A549 (cell line): ENCODE measurements around the gene CNTNAP5. TPM values are rescaled to one million over a fixed set of nuclear protein-coding genes. Genes with fewer than 3 reads are reported as not detected.

Experiments used
- ATAC-seq, 2 experiments: fragments of 200-7000 bp in 1 of 2; fragments of >200 bp in 1 of 2; cut with Nextera tagmentation in 1 of 2; cut with Tn5 transposase in 1 of 2; 3 replicates each; pipeline versions ENCODE4 v1.8.0 to v1.9.1; 2018 to 2020; ENCODE audit warnings: mild to moderate bottlenecking in 1 of 2, moderate library complexity in 1 of 2
- CTCF ChIA-PET: fragments of 300-600 bp; sonication (Branson Sonifier 250); formaldehyde crosslinking; extraction: SDS; loops from one replicate; lab custom pipeline; 2021; ENCODE audit warnings: antibody characterized with exemption, inconsistent platforms; lab: Yijun Ruan, JAX
- POLR2A ChIA-PET: fragments of 350-600 bp; formaldehyde crosslinking; extraction: SDS; loops from one replicate; lab custom pipeline; 2021; ENCODE audit warnings: antibody characterized with exemption, inconsistent platforms; lab: Yijun Ruan, JAX
- DNase-seq, 2 experiments: peaks; one replicate each; pipeline versions ENCODE4 v3.0.0 to v3.0.0-alpha.2; 2011 to 2016; ENCODE audit warnings: low read depth in 1 of 2, low spot score in 1 of 2
- FAIRE-seq: peaks from 2 replicates; lab custom pipeline; 2011; peaks lifted over from hg19 to GRCh38; lab: Jason Lieb, UNC
- H3K27ac ChIP-seq, 2 experiments: fragments of >200 bp; sonication (Bioruptor Twin); formaldehyde crosslinking; 3 replicates each; pipeline ENCODE4 v1.5.1; 2016 to 2017
- H3K4me1 ChIP-seq: fragments of >200 bp; sonication (Bioruptor Twin); formaldehyde crosslinking; 3 replicates; pipeline ENCODE4 v1.6.1; 2016
- H3K4me2 ChIP-seq: fragments of >200 bp; sonication (Bioruptor Twin); formaldehyde crosslinking; 3 replicates; pipeline ENCODE4 v1.6.1; 2016
- H3K4me3 ChIP-seq: fragments of >200 bp; sonication (Bioruptor Twin); formaldehyde crosslinking; 3 replicates; pipeline ENCODE4 v1.5.1; 2016
- H3K9me3 ChIP-seq: fragments of >200 bp; sonication (Bioruptor Twin); formaldehyde crosslinking; 3 replicates; pipeline ENCODE4 v1.6.1; 2016
- CBX8 ChIP-seq: fragments of 200-600 bp; sonication (generic); IDR thresholded peaks from 2 replicates; pipeline ENCODE4 v1.6.1; 2016
- CEBPB ChIP-seq, 2 experiments: fragments of >200 bp in 1 of 2; sonication (Bioruptor Twin) in 1 of 2; formaldehyde crosslinking in 1 of 2; IDR thresholded peaks; 2 replicates each; pipeline ENCODE4 v1.6.1; 2012 to 2016
- CHD2 ChIP-seq: fragments of 150-350 bp; IDR thresholded peaks from 2 replicates; pipeline ENCODE4 v1.6.1; 2014; ENCODE audit warnings: low read length; ENCODE audit not compliant: partially characterized antibody
- CHD4 ChIP-seq: fragments of 200-600 bp; sonication (generic); IDR thresholded peaks from 2 replicates; pipeline ENCODE4 v1.6.1; 2016; ENCODE audit warnings: antibody characterized with exemption, mild to moderate bottlenecking, borderline replicate concordance
- EHMT2 ChIP-seq: fragments of 200-600 bp; sonication (generic); IDR thresholded peaks from 2 replicates; pipeline ENCODE4 v1.6.1; 2016; ENCODE audit warnings: antibody characterized with exemption, low read depth, mild to moderate bottlenecking, moderate library complexity
- FOSL2 ChIP-seq, 2 experiments: fragments of 450-650 bp in 1 of 2; fragments of >200 bp in 1 of 2; sonication (Bioruptor Twin) in 1 of 2; formaldehyde crosslinking; IDR thresholded peaks; 2 replicates each; pipeline versions ENCODE4 v1.5.0 to v1.6.1; 2016 to 2020; ENCODE audit warnings: mild to moderate bottlenecking in 1 of 2, moderate library complexity in 1 of 2
- HDAC2 ChIP-seq: fragments of 200-600 bp; sonication (generic); IDR thresholded peaks from 2 replicates; pipeline ENCODE4 v1.6.1; 2016
- HOXA7 ChIP-seq: fragments of 250-450 bp; sonication (Bioruptor Pico); IDR thresholded peaks from 2 replicates; pipeline ENCODE4 v1.5.0; 2020; ENCODE audit warnings: mild to moderate bottlenecking, moderate library complexity
- HOXB5 ChIP-seq: fragments of 250-450 bp; sonication (Bioruptor Pico); IDR thresholded peaks from 2 replicates; pipeline ENCODE4 v1.5.0; 2020; ENCODE audit warnings: mild to moderate bottlenecking, moderate library complexity
- JUN ChIP-seq, 2 experiments: fragments of >200 bp; sonication (Bioruptor Twin); formaldehyde crosslinking; IDR thresholded peaks; 2 replicates in 1 of 2; 3 replicates in 1 of 2; pipeline ENCODE4 v1.6.1; 2016 to 2017
- KDM5A ChIP-seq: fragments of 200-600 bp; sonication (generic); IDR thresholded peaks from 2 replicates; pipeline ENCODE4 v1.6.1; 2016; ENCODE audit warnings: antibody characterized with exemption, mild to moderate bottlenecking
- MAFK ChIP-seq: fragments of 450-650 bp; IDR thresholded peaks from 2 replicates; pipeline ENCODE4 v1.6.1; 2014; ENCODE audit not compliant: partially characterized antibody
- NR3C1 ChIP-seq: fragments of >200 bp; sonication (Bioruptor Twin); formaldehyde crosslinking; IDR thresholded peaks from 3 replicates; pipeline ENCODE4 v1.6.1; 2017
- PBX3 ChIP-seq: IDR thresholded peaks from 2 replicates; pipeline ENCODE4 v1.6.1; 2012
- PHF8 ChIP-seq: fragments of 200-600 bp; sonication (generic); IDR thresholded peaks from 2 replicates; pipeline ENCODE4 v1.6.1; 2016; ENCODE audit warnings: low read depth, mild to moderate bottlenecking, antibody characterized with exemption, moderate library complexity, borderline replicate concordance
- POLR2AphosphoS2 ChIP-seq: conservative IDR thresholded peaks from 2 replicates; pipeline ENCODE4 v1.6.1; 2012; ENCODE audit warnings: low read length, improper control_type of control experiment, inconsistent platforms
- RCOR1 ChIP-seq: fragments of 150-350 bp; IDR thresholded peaks from 2 replicates; pipeline ENCODE4 v1.6.1; 2014; ENCODE audit warnings: antibody characterized with exemption, low read length, low read depth
- REST ChIP-seq: fragments of 200-600 bp; sonication (generic); IDR thresholded peaks from 2 replicates; pipeline ENCODE4 v1.6.1; 2016; ENCODE audit warnings: antibody characterized with exemption, mild to moderate bottlenecking, moderate library complexity
- RNF2 ChIP-seq: fragments of 200-600 bp; sonication (generic); IDR thresholded peaks from 2 replicates; pipeline ENCODE4 v1.6.1; 2016; ENCODE audit warnings: low read depth, mild to moderate bottlenecking, antibody characterized with exemption, moderate library complexity, borderline replicate concordance
- SMC3 ChIP-seq: fragments of >200 bp; sonication (Bioruptor Twin); formaldehyde crosslinking; IDR thresholded peaks from 3 replicates; pipeline ENCODE4 v1.6.1; 2018; ENCODE audit warnings: inconsistent platforms
- TP53 ChIP-seq: fragments of 250-450 bp; sonication (Bioruptor Pico); IDR thresholded peaks from 2 replicates; pipeline ENCODE4 v1.5.0; 2021; ENCODE audit warnings: mild to moderate bottlenecking, moderate library complexity
- ZC3H11A ChIP-seq: fragments of 450-650 bp; IDR thresholded peaks from 2 replicates; pipeline ENCODE4 v1.6.1; 2014; ENCODE audit warnings: antibody characterized with exemption, mild to moderate bottlenecking
- ZFP36 ChIP-seq: fragments of 450-650 bp; IDR thresholded peaks from 2 replicates; pipeline ENCODE4 v1.6.1; 2014; ENCODE audit warnings: borderline replicate concordance; ENCODE audit not compliant: partially characterized antibody
- ZSCAN20 ChIP-seq: fragments of 250-450 bp; sonication (Bioruptor Pico); IDR thresholded peaks from 2 replicates; pipeline ENCODE4 v1.8.0; 2022; ENCODE audit warnings: mild to moderate bottlenecking, moderate library complexity
- WGBS: methylation state at CpG from one replicate; pipeline ENCODE4 v1.1.6; 2017; ENCODE audit errors: missing lambda C conversion rate; 5-methylcytosine and 5-hydroxymethylcytosine counted together
- polyA plus RNA-seq, 4 experiments: library from polyadenylated mRNA; depleted of rRNA in 3 of 4; stranded (reverse); fragments of >200 nt; fragmentation: RNase III in 1 of 4; extraction: RNeasy Plus Mini Kit Qiagen cat#74134 plus additional on column Dnase treatment in 1 of 4; gene quantifications; 2 replicates in 3 of 4; 3 replicates in 1 of 4; pipeline ENCODE4 v1.2.3, GENCODE V29; 2011 to 2017
- TF ChIP-seq, protein P1 (sequence below): fragments of >200 bp; sonication (Bioruptor Twin); formaldehyde crosslinking; IDR thresholded peaks from 2 replicates; pipeline ENCODE4 v1.6.1; 2016
- TF ChIP-seq, protein P2 (sequence below): IDR thresholded peaks from 2 replicates; pipeline ENCODE4 v1.6.1; 2012; ENCODE audit warnings: low read depth, borderline replicate concordance
- TF ChIP-seq, protein P3 (sequence below): fragments of >200 bp; sonication (Bioruptor Twin); formaldehyde crosslinking; IDR thresholded peaks from 3 replicates; pipeline ENCODE4 v1.5.1; 2016
- TF ChIP-seq, protein P4 (sequence below): fragments of >200 bp; sonication (Bioruptor Twin); formaldehyde crosslinking; IDR thresholded peaks from 3 replicates; pipeline ENCODE4 v1.6.1; 2016

The CNTNAP5 gene
- polyA plus RNA-seq, 2 of the 4 experiments (the other 2 are of a cell fraction), result not detected

DNA sequence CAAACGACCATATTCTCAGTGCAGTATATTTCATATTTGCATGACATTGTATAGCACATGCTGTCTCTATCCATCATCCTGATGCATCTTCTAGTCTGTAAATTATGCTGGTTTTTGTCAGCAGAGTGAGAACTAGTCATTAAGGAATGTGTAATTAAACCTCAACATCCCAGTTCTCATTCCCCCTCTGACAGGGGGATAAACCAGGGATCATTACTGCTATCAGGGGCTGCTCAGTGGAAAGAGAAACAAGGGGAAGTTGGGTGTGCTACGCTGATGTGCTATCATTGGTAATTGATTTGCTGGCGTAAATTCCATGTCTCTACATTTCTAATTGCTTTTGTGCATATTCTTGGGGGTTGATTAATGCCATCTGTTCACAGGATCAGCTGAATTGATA, 7.7 kb downstream of the CNTNAP5 start:
- ChIA-PET CTCF (no interaction called here), POLR2A (no interaction called here)
- no peak overlapping the region for H3K4me3 ChIP-seq
- no peak overlapping the region for H3K27ac ChIP-seq
- no peaks in the 10 kb centered on the region for H3K9me3 ChIP-seq
- no peak for TF ChIP-seq NR3C1
- TF ChIP-seq REST, result no peak
- TF ChIP-seq, protein P1, sequence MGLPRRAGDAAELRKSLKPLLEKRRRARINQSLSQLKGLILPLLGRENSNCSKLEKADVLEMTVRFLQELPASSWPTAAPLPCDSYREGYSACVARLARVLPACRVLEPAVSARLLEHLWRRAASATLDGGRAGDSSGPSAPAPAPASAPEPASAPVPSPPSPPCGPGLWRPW, result no peak
- no peak for TF ChIP-seq CBX8
- TF ChIP-seq RCOR1, result no peak
- TF ChIP-seq HDAC2, result no peak
- TF ChIP-seq CEBPB (IDR thresholded peaks at IDR 0.05), result no peak
- no peak for TF ChIP-seq SMC3
- TF ChIP-seq KDM5A, result no peak
- TF ChIP-seq JUN (IDR thresholded peaks at IDR 0.05), result no peak
- no peak for TF ChIP-seq HOXA7 (CRISPR knock-in tag)
- TF ChIP-seq PHF8, result no peak
- TF ChIP-seq, protein P2, sequence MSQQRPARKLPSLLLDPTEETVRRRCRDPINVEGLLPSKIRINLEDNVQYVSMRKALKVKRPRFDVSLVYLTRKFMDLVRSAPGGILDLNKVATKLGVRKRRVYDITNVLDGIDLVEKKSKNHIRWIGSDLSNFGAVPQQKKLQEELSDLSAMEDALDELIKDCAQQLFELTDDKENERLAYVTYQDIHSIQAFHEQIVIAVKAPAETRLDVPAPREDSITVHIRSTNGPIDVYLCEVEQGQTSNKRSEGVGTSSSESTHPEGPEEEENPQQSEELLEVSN, result no peak
- TF ChIP-seq EHMT2, result no peak
- TF ChIP-seq ZC3H11A, result no peak
- TF ChIP-seq, protein P3, sequence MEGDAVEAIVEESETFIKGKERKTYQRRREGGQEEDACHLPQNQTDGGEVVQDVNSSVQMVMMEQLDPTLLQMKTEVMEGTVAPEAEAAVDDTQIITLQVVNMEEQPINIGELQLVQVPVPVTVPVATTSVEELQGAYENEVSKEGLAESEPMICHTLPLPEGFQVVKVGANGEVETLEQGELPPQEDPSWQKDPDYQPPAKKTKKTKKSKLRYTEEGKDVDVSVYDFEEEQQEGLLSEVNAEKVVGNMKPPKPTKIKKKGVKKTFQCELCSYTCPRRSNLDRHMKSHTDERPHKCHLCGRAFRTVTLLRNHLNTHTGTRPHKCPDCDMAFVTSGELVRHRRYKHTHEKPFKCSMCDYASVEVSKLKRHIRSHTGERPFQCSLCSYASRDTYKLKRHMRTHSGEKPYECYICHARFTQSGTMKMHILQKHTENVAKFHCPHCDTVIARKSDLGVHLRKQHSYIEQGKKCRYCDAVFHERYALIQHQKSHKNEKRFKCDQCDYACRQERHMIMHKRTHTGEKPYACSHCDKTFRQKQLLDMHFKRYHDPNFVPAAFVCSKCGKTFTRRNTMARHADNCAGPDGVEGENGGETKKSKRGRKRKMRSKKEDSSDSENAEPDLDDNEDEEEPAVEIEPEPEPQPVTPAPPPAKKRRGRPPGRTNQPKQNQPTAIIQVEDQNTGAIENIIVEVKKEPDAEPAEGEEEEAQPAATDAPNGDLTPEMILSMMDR, result no peak
- no peak for TF ChIP-seq ZSCAN20 (CRISPR knock-in tag)
- no peak for TF ChIP-seq FOSL2 (IDR thresholded peaks at IDR 0.05)
- no peak for TF ChIP-seq FOSL2 (CRISPR knock-in tag; IDR thresholded peaks at IDR 0.05)
- no peak for TF ChIP-seq CHD2
- no peak for TF ChIP-seq RNF2
- ATAC-seq, result no peak
- no peak overlapping the region for H3K4me2 ChIP-seq
- no peak for FAIRE-seq
- H3K4me1 ChIP-seq, result no peaks in the 10 kb centered on the region
- 4% methylated on average over 3 of the region's 3 CpGs for WGBS
- no peak for DNase-seq

GRCh38 chr2:124034265-124034664, 9.2 kb downstream of the CNTNAP5 start:
- H3K4me1 ChIP-seq, result no peaks in the 10 kb centered on the region
- no peak overlapping the region for H3K4me2 ChIP-seq
- H3K4me3 ChIP-seq, result no peak overlapping the region
- no peak for TF ChIP-seq ZSCAN20 (CRISPR knock-in tag)
- no peak for TF ChIP-seq JUN (IDR thresholded peaks at IDR 0.05)
- TF ChIP-seq MAFK, result no peak
- TF ChIP-seq EHMT2, result no peak
- no peak for TF ChIP-seq ZFP36
- TF ChIP-seq, protein P4, sequence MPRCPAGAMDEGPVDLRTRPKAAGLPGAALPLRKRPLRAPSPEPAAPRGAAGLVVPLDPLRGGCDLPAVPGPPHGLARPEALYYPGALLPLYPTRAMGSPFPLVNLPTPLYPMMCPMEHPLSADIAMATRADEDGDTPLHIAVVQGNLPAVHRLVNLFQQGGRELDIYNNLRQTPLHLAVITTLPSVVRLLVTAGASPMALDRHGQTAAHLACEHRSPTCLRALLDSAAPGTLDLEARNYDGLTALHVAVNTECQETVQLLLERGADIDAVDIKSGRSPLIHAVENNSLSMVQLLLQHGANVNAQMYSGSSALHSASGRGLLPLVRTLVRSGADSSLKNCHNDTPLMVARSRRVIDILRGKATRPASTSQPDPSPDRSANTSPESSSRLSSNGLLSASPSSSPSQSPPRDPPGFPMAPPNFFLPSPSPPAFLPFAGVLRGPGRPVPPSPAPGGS, result no peak
- TF ChIP-seq RNF2, result no peak
- no peak for TF ChIP-seq TP53 (CRISPR knock-in tag)
- no peak for TF ChIP-seq CHD2
- TF ChIP-seq PBX3, result no peak
- TF ChIP-seq CHD4, result no peak
- no peak for TF ChIP-seq HOXB5
- TF ChIP-seq POLR2AphosphoS2, result no peak
- 0% methylated on average over 2 of the region's 2 CpGs for WGBS
- CTCF ChIA-PET, result no interaction called here
- no peak for ATAC-seq
- FAIRE-seq, result no peak
- H3K27ac ChIP-seq, result no peak overlapping the region
- no peak for DNase-seq
- POLR2A ChIA-PET, result no interaction called here
- H3K9me3 ChIP-seq, result no peaks in the 10 kb centered on the region
